SKM-1 treated with dmso at 0.1 percent for 144 hours (cell line): ENCODE data around the gene HEMGN.
A peak's percentile ranks its signal among the peaks of the same experiment; 100 is the strongest.
"Not testable (repeated sequence)": the region's sequence is repeated elsewhere in the genome, so short reads cannot be mapped to it uniquely, and the experiment has no call there.

Experiments
- DNase-seq: peaks from one replicate; lab custom pipeline; 2025; ENCODE audit not compliant: unreplicated experiment; lab: John Stamatoyannopoulos, UW

The HEMGN gene, protein sequence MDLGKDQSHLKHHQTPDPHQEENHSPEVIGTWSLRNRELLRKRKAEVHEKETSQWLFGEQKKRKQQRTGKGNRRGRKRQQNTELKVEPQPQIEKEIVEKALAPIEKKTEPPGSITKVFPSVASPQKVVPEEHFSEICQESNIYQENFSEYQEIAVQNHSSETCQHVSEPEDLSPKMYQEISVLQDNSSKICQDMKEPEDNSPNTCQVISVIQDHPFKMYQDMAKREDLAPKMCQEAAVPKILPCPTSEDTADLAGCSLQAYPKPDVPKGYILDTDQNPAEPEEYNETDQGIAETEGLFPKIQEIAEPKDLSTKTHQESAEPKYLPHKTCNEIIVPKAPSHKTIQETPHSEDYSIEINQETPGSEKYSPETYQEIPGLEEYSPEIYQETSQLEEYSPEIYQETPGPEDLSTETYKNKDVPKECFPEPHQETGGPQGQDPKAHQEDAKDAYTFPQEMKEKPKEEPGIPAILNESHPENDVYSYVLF

DNA sequence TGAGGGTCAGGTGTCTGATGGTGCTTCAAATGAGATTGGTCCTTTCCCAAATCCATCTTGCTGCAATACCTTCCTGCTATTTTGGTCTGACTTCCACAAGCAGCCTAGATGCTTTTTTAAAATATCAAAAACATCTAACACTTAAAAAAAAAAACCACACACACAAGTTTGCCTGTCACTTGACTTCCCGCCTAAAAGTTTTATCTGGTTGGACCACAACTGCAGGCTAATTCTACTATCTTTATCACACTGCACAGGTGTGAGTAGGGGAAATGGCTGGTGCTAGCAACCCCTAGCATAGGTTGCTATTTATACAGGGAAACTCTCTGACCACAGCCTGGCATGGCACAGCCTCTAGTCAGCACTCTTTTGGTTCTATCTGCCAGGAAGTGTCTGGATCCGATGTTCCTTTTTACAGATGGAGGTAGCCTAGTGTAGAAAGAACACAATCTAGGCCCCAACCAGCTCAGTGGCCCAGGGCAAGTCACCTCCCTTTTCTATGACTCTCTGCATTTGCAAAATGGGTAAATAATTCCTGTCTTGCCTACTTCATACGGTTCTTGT lies at the start of gene HEMGN:
Gene HEMGN, minus strand, starts transcription at position 92 of the 564 bp plus-strand sequence. Its CDS starts 36 bp downstream, at position 56.
- DNase-seq, result no peak

DNA sequence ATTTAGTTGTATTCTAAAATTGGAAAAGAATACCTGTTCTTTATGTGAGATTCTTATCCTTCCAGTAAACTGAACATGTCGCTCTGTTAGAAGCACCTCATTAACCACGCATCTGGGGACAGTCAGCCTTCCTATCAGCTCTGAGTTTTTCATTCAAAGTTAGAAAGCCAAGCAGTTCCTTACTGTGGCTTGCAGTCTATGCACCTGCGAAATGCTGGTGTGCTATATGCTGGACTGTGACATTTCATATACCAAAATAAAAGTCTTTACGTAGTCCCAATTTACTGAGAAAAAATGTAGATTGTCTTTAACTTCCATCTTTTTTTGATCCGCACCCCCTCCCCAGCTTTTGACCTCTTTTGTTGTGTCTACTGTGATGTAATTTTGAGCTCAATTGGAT lies 49.5 kb upstream of the HEMGN start:
- no peak for DNase-seq

DNA sequence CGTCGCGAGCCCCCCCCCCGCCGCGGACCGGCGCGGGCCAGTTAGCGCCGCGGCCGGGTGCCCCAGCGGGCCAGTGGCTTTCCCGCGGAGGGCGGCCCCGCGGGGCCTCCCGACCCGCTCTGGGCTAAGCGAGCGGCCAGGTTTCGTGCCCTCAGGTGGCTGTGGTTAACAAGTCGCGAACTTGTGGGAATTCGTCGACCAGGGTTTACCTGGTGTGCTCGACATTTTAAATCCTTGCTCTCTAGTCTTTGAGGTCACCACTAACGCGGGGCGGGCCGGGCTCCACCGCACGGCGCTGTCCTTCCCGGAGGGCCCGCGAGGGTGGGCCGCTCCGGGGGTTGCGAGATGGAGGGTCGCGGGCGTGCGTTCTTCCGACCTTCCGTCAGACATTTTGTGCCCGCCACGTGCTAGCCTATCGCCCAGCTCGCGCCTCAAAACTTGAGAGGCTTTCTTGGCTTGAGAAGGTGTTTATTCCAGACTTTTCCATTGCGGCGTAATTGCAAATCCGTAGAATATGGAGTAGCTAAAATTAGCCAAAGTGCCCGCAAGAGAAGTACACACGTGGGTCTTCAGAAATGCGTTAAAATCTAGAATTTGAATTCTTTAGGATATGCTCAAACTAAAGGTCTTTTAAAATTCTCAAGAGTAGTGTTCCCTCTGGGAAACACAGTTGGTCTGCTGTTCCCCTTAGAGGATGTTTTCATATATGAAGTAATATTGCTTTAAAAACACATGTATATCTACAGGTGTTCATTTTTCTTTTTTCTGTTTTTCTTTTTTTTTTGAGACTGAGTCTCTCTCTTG lies 47.3 kb upstream of the HEMGN start:
- DNase-seq, result no peak

GRCh38 chr9:97984188-97985057 lies 46.5 kb upstream of the HEMGN start:
- DNase-seq, result peak; percentile 7

DNA sequence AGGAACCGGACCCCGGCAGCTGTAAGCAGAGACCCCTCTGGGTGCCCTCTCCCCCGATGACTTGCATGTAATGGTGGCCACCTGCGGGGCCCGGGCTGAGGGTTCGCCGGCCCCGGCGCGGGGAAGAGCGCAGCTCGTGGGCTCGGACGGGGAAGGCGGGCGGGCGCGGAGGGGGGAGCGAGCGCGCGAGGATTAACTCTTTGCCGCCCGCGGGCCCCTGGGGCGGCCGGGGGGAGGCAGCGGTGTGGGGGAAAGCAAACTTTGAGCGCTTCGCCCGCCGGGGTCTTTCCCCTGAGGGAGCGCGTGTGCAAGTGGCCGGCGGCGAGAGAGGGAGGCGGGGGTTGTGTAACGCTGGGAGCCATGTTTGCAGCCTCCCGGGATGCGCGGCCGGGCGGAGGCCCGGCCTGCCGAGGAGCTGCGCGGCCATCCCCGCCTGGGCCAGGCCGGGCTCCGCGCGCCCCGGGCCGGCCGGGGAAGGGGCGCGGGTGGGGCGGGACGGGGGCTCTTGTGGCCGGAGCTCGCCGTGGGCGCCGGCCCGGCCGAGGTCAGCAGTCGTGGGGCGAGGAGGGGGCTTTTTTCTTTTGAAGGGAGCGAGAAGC lies 45.7 kb upstream of the HEMGN start:
- no peak for DNase-seq

GRCh38 chr9:97982683-97983588 lies 45.0 kb upstream of the HEMGN start, which contains the start of gene ANP32B:
ANP32B (plus strand) TSS chr9:97983341; CDS start chr9:97983556, 215 bp downstream.
- peak; percentile 72 for DNase-seq

DNA sequence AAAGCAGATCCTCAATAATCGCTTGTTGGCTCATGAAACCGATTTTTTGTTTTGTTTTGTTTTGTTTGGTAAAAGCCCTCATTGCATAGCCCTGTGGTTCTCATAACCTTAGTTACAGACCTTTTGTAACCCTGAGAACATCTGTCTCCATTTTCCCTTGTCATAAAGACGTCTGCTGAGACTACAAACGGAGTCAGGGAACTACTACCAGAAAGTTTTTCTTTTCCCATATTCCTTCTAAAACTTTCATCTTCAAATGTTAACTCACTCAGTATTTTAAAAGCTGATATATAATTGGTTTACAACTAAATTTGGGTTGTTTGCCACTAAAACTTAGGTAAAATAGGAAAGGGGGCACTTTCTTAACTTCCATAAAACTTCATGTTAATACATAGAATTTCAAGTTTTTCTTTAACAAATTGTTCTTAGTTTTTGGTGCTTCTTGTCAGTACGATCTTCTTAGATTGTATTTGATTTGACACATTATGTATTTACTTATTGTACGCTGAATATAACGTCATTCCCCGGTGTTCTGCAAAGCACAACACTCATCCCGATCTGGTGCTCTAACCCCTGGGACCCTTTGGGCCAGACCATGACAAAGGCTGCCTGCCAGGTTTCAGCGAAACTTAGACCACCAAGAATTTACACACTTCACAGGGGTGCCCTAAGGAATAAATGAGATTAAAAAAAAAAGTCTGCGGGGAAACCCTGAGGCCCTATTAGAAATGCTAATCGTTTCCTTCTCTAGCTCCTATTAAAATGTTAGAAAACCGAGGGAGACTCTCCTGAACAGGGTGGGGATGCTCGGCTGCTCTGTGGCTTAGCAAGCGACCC lies 44.1 kb upstream of the HEMGN start:
- no peak for DNase-seq

DNA sequence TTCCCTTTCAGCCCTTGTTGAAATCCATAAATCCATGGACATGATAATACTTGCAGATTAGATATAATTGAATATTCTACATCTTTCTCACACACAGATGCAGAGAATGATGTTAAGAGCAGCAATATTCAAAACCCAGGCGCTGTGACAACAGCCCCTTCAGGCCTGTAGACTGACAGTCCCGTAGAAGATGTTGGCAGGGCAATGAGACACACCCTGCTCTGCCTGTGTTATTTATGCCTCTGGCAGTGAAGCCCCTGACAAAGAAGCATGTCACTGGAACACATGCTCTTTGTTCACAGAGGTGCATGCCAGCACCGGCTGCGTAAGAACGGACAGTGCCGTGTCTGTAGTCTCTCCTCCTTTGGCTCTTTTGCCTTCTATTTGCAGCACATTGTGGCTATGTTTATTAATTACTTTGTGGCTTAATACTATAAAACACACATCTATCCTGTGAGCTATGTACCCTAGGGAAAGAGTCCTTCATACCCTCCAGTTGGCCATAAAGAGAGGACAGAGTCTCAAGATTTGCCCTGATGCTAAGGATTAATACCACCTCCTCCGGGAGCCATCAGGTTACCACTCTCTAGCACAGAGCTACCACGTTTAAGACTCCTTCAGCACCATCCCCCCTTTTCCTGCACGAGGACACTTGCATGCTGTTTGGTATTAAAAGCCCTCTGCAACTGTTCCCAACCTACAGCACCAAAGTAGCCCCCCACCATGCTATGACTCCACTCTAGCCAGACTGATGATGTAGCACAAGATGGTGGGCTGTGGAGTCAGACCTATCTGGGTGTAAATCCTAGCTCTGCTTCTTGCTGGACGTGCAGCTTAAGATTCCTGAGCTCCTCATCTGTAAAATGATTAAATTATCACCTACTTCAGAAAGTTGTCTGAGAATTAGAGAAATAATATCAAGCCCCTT lies 43.2 kb upstream of the HEMGN start:
- no peak for DNase-seq

DNA sequence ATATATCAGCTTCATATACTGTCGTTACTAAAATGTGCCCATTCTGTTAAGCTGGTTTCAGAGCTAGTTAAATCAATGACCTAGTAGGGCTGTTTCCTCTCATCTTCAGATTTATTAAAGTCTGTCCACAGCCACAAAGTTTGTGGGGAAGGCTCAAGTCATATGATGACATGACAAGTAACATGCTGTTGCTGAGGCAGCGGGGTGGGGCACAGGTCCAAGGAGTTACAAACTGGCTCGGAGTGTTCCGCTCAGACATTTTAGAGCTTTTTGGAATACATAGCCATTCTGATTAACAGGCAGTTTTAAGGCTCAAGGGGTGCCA lies 42.5 kb upstream of the HEMGN start:
- no peak for DNase-seq

DNA sequence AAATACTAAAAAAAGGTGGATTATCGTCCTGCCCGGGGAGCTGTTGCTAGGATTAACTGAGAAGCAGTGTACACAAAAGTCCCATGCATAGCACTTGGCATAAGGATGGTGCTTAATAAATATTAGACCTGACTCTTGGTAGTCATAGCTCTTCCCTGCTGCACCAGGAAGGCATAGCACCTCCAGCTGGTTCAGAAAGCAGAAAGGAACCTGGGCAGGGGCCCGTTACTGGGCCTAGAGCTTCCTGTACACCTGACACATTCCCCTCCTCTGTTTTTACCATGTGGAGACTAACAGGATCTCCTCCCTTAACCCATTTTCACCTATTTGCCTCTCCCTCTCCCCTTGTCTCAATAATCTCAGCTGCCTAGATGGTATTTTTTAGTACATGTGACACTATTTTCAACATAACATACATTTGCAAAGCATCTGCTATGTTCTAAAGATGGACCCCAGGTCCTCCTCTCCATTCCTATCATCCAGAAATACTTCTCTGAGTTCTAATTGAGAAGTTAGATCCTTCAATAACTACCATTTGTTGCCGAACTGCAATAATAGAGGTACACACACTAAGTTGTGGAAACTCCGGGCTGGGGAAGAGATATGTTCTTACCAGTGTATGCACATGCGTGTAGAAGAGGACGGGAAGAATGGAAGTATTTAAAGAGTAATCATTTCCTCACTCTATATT lies 42.0 kb upstream of the HEMGN start:
- no peak for DNase-seq

- no peak for DNase-seq
These were observed 40.6 kb upstream of the HEMGN start for GRCh38 chr9:97978371-97979130.

- not testable (repeated sequence) for DNase-seq
These were observed 38.7 kb upstream of the HEMGN start for GRCh38 chr9:97976633-97977032.

DNA sequence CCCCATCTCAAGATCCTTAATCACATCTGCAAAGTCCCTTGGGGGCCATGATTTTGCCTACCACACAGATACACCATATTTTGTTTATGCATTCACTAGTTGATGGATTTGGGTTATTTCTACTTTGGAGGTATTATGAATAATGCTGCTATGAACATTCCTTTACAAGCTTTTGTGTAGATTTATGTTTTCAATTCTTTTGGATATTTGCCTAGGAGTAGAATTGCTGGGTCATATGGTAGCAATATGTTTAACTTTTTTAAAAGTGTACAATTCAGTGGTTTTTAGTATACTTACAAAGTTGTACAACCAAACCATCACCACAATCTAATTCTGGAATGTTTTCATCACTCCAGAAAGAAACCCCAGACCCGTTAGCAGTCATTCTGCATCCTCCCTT lies 37.4 kb upstream of the HEMGN start:
- no peak for DNase-seq

DNA sequence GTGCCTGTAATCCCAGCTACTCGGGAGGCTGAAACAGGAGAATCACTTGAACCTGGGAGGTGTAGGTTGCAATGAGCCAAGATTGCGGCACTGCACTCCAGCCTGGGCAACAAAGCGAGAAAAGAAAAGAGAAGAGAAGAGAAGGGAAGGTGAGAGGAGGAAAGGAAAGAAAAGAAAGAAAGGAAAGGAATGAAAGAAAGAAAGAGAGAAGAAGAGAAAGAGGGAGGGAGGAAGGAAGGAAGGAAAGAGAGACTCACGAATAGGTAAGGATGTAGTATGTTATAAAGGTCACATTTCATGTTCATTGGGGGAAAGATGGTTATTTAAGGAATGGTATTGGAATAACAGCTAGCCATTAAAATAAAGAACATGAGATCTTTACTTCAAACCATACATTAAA lies 34.8 kb upstream of the HEMGN start:
- DNase-seq, result no peak

- no peak for DNase-seq
These were observed 32.2 kb upstream of the HEMGN start for GRCh38 chr9:97970165-97970564.

DNA sequence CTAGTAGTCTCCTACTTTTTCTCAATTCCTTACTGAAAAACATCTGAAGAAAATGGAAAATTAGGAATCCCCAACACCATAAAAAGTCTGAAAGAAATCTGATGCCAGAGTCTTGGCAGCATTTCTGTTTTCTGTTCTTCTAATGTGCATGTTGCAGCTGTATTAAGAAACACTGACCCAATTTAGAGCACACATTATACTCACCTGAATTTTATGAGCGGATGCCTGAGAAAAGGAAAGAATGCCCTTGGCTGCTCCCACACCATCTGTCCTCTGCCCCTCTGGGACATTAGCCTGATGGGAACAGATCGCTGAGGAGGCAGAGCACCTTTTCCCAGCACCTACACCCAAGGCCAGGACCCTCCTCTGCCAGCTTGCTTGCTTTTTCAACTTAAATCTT lies 31.0 kb upstream of the HEMGN start:
- DNase-seq, result no peak
